ENCODE data around the gene ARHGAP11A. TPM values are rescaled to one million over a fixed set of nuclear protein-coding genes. Genes with fewer than 3 reads are reported as not detected.
"Not testable (repeated sequence)": the region's sequence is repeated elsewhere in the genome, so short reads cannot be mapped to it uniquely, and the experiment has no call there.

The ARHGAP11A gene, protein sequence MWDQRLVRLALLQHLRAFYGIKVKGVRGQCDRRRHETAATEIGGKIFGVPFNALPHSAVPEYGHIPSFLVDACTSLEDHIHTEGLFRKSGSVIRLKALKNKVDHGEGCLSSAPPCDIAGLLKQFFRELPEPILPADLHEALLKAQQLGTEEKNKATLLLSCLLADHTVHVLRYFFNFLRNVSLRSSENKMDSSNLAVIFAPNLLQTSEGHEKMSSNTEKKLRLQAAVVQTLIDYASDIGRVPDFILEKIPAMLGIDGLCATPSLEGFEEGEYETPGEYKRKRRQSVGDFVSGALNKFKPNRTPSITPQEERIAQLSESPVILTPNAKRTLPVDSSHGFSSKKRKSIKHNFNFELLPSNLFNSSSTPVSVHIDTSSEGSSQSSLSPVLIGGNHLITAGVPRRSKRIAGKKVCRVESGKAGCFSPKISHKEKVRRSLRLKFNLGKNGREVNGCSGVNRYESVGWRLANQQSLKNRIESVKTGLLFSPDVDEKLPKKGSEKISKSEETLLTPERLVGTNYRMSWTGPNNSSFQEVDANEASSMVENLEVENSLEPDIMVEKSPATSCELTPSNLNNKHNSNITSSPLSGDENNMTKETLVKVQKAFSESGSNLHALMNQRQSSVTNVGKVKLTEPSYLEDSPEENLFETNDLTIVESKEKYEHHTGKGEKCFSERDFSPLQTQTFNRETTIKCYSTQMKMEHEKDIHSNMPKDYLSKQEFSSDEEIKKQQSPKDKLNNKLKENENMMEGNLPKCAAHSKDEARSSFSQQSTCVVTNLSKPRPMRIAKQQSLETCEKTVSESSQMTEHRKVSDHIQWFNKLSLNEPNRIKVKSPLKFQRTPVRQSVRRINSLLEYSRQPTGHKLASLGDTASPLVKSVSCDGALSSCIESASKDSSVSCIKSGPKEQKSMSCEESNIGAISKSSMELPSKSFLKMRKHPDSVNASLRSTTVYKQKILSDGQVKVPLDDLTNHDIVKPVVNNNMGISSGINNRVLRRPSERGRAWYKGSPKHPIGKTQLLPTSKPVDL
- total RNA-seq: 100 to 1,000 TPM; 133 to 148 TPM

DNA sequence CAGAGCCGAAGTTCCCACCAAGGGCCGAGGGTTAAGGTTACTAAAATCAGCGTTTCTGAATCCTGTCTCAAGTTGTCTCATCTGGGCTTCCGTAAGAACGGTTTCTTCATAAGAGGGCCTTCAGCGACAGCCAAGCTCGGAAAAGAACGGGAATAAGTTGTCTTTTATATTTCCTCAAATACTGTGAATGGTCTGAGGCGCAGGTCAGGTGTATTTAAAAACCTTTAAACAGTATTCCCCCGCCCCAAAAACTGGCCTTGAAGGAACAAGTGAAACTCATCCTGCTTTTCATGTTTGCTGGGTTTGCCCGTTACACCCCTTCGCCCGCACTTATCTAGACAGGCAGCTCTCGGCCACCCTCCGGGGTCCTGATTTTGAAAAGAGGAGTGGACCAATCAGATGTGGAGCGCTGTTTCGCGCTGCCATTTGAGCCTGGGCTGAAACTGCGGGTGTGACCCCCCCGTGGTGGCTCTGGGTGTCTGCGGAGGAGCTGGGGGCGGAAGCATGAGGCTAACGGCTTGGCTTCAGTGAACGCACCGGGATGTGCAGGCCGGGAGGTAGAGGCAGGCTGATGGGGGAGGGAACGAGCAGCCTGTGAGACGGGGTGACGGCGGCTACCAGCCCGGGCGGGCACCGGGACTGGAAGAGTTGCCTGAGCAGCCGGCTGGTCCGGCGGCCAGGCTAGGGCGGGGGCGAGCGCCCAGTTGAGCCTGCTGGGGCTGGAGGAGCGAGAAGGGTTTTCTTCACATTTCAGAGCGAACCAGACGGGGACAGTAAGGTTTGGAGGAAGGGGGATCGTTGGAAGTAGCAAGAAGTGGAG is at the start of gene ARHGAP11A:
TSS of gene ARHGAP11A (plus strand) at position 454 of the 820 bp plus-strand sequence. CDS start 708 bp downstream, outside the sequence.
- not testable (repeated sequence) for H3K9me3 Mint-ChIP-seq
- peaks cover 20 to 23% of the 10 kb centered on the region in 2 donors for H3K36me3 Mint-ChIP-seq
- peak within 1 kb of the TSS; percentile 96 to 99 for H3K27ac Mint-ChIP-seq
- DNase-seq (ENCODE audit: low spot score in 2 of 2) (peak; percentile 80 to 87), ATAC-seq (peak; percentile 87 to 90)

DNA sequence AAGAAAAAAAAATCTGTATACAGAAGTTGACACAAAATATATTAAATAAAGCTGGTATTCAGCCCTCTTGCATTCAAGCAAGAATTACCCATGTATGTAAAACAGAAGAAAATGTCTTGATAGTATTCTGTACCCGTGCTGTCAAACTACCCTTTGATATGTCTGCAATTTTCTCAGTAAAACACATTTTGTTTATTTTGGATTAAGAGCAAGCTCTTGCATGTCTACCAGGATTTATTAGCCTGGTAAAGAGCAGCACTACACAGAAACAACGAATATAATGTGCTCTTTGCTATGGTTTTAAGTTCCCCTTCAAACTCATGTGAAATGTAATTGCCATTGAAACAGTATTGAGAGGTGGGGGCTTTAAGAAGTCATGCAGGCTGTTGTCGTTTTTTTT is 46.3 kb upstream of the ARHGAP11A start:
- not testable (repeated sequence) for H3K36me3 Mint-ChIP-seq; H3K27ac Mint-ChIP-seq; ATAC-seq; DNase-seq (ENCODE audit: low spot score in 2 of 2); H3K9me3 Mint-ChIP-seq

DNA sequence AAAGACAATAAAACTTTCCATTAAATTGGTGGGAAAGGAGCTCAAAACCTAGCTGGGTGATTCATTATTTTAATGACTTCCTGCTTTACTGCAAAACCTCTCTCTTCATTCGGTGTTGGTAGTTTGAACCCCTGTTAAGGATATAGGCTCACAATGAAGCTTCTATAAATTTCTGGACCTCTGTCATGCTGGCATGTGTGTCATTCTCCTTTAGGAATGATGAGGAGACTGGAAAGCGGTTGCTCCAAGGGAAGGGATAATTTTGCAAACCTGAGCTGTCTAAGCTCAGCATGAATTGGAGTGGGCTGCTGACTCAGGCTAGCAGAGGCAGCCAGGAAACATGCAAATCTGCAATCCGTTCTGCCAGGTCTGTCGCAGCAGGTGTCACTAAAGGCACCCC is 36.8 kb upstream of the ARHGAP11A start:
- not testable (repeated sequence) for H3K9me3 Mint-ChIP-seq; H3K36me3 Mint-ChIP-seq; DNase-seq (ENCODE audit: low spot score in 2 of 2); ATAC-seq
- peak overlapping the region in 1 of 2 donors; percentile 8 for H3K27ac Mint-ChIP-seq

DNA sequence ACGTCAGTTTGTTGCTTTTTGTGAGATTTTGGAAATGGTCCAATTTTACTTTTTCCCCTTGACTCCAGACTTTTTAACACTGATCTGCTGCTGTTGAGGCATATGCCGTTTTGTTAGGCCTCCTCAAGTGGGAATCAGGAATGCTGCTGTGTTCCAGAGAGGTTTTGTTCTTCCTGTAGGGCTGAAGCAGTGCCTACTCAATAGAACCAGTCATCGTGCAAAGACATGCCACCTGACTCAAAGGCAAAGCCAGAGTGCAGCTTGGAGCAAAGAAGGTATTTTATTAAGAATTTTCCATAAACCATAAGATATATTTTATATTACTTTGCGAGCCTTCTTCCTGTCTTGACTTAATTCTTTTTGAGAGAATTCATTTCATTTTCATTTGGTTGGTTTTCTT is 29.5 kb upstream of the ARHGAP11A start:
- not testable (repeated sequence) for H3K9me3 Mint-ChIP-seq; H3K27ac Mint-ChIP-seq; ATAC-seq; DNase-seq (ENCODE audit: low spot score in 2 of 2); H3K36me3 Mint-ChIP-seq

DNA sequence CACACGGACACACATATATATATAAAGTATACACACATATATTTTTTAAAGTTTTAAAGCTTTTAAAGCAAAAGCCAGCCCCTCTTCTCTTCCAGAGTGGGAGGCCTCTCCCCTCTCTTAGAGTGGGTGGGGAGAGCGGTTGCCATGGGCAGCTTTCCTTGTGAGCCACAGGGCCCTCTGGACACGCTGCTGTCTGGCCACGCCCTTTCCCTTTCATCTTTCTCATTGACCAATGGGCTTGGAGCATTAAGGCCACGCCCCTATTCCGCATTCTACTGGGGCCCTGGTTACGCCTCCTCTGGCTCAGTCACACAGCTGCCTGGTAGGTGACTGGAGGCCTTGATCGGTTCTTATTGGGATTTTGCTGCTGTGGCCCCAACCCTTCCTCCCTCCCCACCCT is 22.2 kb upstream of the ARHGAP11A start, which contains the start of gene GOLGA8N:
TSS of gene GOLGA8N (plus strand) at position 306 of the 400 bp plus-strand sequence.
- H3K9me3 Mint-ChIP-seq; DNase-seq (ENCODE audit: low spot score in 2 of 2); ATAC-seq; H3K36me3 Mint-ChIP-seq; H3K27ac Mint-ChIP-seq: not testable (repeated sequence)

DNA sequence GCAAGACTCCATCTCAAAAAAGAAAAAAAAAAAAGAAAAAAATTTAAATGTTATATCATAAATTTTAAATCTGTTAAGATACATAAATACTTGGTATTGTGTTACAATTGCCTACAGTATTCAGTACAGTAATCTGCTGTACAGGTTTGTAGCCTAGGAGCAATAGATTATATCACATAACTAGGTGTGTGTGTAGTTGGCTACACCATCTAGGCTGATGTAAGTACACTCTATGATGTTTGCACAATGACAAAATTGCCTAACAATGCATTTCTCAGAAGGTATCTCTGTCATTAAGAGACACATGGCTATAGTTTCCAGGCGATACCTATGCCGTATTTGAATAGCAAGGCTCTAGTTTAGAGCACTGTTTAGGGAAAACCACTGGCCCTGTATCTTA is 5.8 kb upstream of the ARHGAP11A start:
- H3K27ac Mint-ChIP-seq: not testable (repeated sequence)

DNA sequence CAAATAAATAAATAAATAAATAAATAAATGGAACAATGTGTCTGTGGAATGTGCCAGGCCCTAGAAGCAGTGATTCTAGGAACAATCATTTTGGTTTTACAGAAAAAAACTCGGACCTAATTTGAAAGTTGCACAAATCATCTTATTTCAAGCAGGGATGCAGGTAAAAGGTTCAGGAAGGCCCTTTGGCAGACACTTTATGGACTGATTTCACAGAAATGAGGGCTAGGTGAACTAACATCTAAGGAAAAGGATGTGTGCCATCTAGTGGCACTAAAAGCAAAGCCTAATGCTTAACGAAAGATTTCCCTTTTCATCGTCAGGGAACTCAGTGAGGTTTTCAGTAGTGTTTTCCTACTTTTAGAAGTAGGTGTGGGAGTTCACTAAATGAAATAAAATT is 4.6 kb upstream of the ARHGAP11A start:
- H3K9me3 Mint-ChIP-seq; ATAC-seq; DNase-seq (ENCODE audit: low spot score in 2 of 2); H3K27ac Mint-ChIP-seq: not testable (repeated sequence)
- peaks cover 7 to 11% of the 10 kb centered on the region in 2 donors for H3K36me3 Mint-ChIP-seq

More for the DNA sequence above, 5.8 kb upstream of the ARHGAP11A start:
- H3K9me3 Mint-ChIP-seq; ATAC-seq; H3K36me3 Mint-ChIP-seq; DNase-seq (ENCODE audit: low spot score in 2 of 2): not testable (repeated sequence)

DNA sequence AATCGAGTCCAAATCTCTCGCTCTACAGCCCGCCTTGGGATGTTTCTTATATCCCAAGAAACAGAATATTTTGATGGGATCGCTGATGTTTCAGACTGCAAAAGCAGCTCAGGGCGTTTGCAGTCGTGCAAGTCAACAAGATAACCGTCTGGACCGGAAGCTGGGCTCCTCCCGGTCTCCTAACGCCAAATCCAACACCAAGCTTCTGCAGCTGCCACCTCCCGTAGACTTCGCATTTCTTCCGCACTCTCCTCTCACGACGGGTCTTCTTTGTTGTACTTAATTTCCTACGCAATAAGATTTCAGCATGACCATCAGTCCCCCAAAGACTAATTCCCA is 623 bp upstream of the ARHGAP11A start:
- H3K9me3 Mint-ChIP-seq; DNase-seq (ENCODE audit: low spot score in 2 of 2): not testable (repeated sequence)
- peak; percentile 39 to 47 for ATAC-seq
- peak overlapping the region; percentile 96 to 99 for H3K27ac Mint-ChIP-seq
- H3K36me3 Mint-ChIP-seq: peaks cover 20 to 23% of the 10 kb centered on the region in 2 donors

DNA sequence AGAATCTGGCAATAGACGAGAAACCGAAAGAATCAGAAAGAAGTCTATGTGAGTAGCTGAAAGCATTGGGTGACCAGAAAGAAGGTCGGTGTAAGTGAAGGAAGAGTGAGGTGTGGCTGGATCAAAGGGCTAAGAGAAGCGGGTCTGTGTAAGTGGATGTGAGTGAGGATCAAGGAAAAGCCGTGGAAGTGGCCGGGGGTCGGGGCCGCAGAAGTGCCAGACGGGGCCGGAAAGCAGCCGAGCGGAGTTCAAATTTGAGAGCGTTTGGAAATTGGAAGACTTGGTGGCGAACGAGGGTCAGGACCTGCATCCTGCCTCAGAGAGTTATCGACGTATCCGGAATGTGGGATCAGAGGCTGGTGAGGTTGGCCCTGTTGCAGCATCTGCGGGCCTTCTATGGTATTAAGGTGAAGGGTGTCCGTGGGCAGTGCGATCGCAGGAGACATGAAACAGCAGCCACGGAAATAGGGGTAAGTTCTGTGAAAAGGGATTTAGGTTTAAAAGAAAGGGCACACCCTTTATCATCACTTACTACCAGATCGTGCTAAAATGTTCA is 645 bp downstream of the ARHGAP11A start:
- Mint-ChIP-seq H3K27ac (peak overlapping the region; percentile 96 to 99), H3K36me3 (peaks cover 20 to 23% of the 10 kb centered on the region in 2 donors)
- not testable (repeated sequence) for H3K9me3 Mint-ChIP-seq; DNase-seq (ENCODE audit: low spot score in 2 of 2)
- peak; percentile 19 to 49 for ATAC-seq

DNA sequence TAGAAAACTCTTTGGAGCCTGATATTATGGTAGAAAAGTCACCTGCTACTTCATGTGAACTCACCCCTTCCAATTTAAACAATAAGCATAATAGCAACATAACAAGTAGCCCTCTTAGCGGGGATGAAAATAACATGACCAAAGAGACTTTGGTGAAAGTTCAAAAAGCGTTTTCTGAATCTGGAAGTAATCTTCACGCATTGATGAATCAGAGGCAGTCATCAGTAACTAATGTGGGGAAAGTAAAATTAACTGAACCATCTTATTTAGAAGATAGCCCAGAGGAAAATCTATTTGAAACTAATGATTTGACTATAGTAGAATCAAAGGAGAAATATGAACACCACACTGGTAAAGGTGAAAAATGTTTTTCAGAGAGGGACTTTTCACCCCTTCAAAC is 21.1 kb downstream of the ARHGAP11A start:
- ATAC-seq: no peak
- Mint-ChIP-seq H3K27ac (no peak overlapping the region), H3K36me3 (peaks cover 17 to 49% of the 10 kb centered on the region in 2 donors), H3K9me3 (no peaks in the 10 kb centered on the region)
- DNase-seq (ENCODE audit: low spot score in 2 of 2): no peak

DNA sequence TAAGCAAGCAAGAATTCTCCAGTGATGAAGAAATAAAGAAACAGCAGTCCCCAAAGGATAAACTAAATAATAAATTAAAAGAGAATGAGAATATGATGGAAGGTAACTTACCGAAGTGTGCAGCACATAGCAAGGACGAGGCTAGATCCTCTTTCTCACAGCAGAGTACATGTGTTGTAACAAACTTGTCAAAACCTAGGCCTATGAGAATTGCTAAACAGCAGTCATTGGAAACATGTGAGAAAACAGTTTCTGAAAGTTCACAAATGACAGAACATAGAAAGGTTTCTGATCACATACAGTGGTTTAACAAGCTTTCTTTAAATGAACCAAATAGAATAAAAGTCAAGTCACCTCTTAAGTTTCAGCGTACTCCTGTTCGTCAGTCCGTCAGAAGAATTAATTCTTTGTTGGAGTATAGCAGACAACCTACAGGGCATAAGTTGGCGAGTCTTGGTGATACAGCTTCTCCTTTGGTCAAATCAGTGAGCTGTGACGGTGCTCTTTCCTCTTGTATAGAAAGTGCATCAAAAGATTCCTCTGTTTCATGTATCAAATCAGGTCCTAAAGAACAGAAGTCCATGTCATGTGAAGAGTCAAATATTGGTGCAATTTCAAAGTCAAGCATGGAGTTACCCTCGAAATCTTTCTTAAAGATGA is 21.7 kb downstream of the ARHGAP11A start:
- peaks cover 17 to 51% of the 10 kb centered on the region in 2 donors for H3K36me3 Mint-ChIP-seq
- no peak overlapping the region for H3K27ac Mint-ChIP-seq
- ATAC-seq: no peak
- DNase-seq (ENCODE audit: low spot score in 2 of 2): no peak
- no peaks in the 10 kb centered on the region for H3K9me3 Mint-ChIP-seq

DNA sequence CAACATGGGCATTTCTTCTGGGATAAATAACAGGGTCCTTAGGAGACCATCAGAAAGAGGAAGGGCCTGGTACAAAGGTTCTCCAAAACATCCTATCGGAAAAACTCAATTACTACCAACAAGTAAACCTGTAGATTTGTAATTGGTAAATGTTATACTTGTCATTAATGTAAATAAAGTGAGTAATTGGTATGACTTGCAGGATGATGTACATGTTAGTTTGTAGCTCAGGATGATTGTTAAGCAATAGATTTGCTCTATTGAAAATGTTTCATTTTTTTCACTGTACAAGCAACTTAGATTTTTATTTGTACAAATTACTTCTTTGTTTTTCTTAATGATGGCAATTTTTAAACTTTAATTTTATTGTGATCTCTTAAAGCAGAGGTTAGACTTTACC is 22.4 kb downstream of the ARHGAP11A start:
- Mint-ChIP-seq H3K36me3 (peaks cover 17 to 51% of the 10 kb centered on the region in 2 donors), H3K27ac (no peak overlapping the region), H3K9me3 (no peaks in the 10 kb centered on the region)
- ATAC-seq: no peak
- DNase-seq (ENCODE audit: low spot score in 2 of 2): no peak

DNA sequence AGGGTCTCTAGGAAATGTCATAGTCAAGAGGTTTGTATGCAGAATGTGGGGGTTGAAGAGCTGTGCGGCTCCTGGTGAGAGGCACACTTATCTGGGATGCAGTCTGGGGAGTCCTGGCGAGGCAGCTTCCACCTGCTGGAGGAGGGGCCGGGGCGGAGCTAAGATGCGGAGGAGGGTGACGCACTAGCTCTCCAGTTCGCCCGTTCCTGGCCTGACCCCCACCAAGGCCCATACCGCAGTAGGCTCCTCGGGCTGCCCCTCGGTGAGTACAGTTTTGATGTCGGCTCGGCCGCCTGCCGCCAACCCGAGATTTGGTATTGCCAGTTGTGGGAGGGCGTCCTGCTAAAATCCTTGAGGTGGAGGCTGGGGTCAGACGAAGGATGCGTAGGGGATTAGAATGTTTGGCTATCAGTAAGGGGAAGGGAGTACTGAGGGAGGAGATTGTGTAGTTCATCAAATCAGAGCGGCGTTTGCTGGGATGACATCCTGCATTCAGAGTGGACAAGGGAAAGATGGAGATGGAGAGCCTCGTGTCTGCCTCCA is 26.3 kb downstream of the ARHGAP11A start, which contains the start of gene SCG5:
TSS of gene SCG5 (plus strand) at position 194 of the 543 bp plus-strand sequence. CDS start 1,883 bp downstream, outside the sequence.
- Mint-ChIP-seq H3K27ac (peak within 1 kb of the TSS in 1 of 2 donors; percentile 24), H3K9me3 (no peaks in the 10 kb centered on the region), H3K36me3 (peaks cover under 1 to 22% of the 10 kb centered on the region in 2 donors)
- DNase-seq (ENCODE audit: low spot score in 2 of 2): no peak
- ATAC-seq: peak in 1 of 2 donors; percentile 50

DNA sequence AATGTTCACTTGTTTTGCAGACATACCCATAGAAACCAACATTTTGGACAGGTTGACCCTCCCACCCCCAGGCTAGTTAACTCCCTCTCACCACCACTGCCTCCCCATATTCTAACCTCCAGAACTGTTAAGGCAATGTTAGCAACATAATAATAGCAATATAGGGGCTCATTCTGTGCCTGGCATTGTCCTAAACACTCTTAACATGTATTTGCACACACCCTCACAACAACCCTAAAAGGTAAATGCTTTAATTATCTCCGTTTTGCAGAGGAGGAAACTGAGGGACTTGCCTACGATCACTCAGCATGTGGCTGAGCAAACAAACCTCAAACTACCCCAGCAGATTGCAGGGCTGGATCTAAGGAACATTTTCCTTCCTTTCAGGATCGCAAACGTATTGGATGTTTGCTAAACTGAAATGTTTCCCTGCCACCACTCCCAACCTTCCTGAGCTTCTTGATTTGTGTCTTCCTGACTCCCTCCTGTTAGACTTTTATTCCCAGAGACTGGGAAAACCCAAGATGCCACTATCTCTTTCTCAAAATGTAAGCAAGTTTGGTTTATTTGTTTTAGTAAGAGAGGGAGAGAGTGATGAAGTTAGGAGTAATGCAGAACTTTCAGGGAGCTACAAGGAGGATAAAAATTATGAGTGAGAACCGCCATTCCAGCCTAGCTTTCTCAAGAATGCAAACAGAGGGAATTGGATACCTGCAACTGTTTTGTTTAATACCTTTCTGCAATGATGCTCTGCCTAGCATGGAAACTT is 27.5 kb downstream of the ARHGAP11A start:
- Mint-ChIP-seq H3K27ac (no peak overlapping the region), H3K36me3 (peaks cover 0 to 12% of the 10 kb centered on the region in 2 donors), H3K9me3 (no peaks in the 10 kb centered on the region)
- DNase-seq (ENCODE audit: low spot score in 2 of 2) (no peak), ATAC-seq (no peak)

Data from activated naive CD4-positive, alpha-beta T cell treated with anti-CD3 and anti-CD28 coated beads, Interleukin-2, amount 50 U/mL, for 72 hours (primary cell).